Mucosa of stomach (tissue), 1 donor: ENCODE data around the gene CADM4.
"Not testable (repeated sequence)": the region's sequence is repeated elsewhere in the genome, so short reads cannot be mapped to it uniquely, and the experiment has no call there.

ENCODE experiments used
- H3K27me3 ChIP-seq: one replicate; pipeline ENCODE4 v1.7.0; 2013; ENCODE audit warnings: mild to moderate bottlenecking, low read length; ENCODE audit not compliant: control insufficient read depth, insufficient read depth
- H3K36me3 ChIP-seq: one replicate; pipeline ENCODE4 v1.7.0; 2013; ENCODE audit warnings: low read length; ENCODE audit not compliant: control insufficient read depth, insufficient read depth
- H3K4me1 ChIP-seq: one replicate; pipeline ENCODE4 v1.7.0; 2013; ENCODE audit warnings: mild to moderate bottlenecking, low read length; ENCODE audit not compliant: control insufficient read depth, insufficient read depth
- H3K4me3 ChIP-seq: one replicate; pipeline ENCODE4 v1.7.0; 2013; ENCODE audit warnings: low read length
- H3K9ac ChIP-seq: one replicate; pipeline ENCODE4 v1.7.0; 2013; ENCODE audit warnings: mild to moderate bottlenecking, low read length, moderate library complexity
- H3K9me3 ChIP-seq: one replicate; pipeline ENCODE4 v1.7.0; 2013; ENCODE audit warnings: mild to moderate bottlenecking, low read length, moderate library complexity; ENCODE audit not compliant: control insufficient read depth
- donor health status: Pancreatic carcinoma.

Gene CADM4, protein sequence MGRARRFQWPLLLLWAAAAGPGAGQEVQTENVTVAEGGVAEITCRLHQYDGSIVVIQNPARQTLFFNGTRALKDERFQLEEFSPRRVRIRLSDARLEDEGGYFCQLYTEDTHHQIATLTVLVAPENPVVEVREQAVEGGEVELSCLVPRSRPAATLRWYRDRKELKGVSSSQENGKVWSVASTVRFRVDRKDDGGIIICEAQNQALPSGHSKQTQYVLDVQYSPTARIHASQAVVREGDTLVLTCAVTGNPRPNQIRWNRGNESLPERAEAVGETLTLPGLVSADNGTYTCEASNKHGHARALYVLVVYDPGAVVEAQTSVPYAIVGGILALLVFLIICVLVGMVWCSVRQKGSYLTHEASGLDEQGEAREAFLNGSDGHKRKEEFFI

GRCh38 chr19:43639519-43640423, at the start of gene CADM4:
Gene CADM4 (minus strand): TSS chr19:43639850. CDS start chr19:43639790, 60 bp downstream.
- Histone ChIP-seq H3K4me1 (peaks cover 13% of the 10 kb centered on the region), H3K9me3 (peaks cover 5% of the 10 kb centered on the region), H3K27me3 (peaks cover 26% of the 10 kb centered on the region), H3K36me3 (no peaks in the 10 kb centered on the region), H3K9ac (peak within 1 kb of the TSS; percentile 28), H3K4me3 (peak within 1 kb of the TSS; percentile 25)

GRCh38 chr19:43688059-43688701, 48.5 kb upstream of the CADM4 start:
- no peaks in the 10 kb centered on the region for H3K27me3 ChIP-seq
- H3K9me3 ChIP-seq: no peaks in the 10 kb centered on the region
- H3K9ac ChIP-seq: no peak overlapping the region
- no peak overlapping the region for H3K4me3 ChIP-seq
- peaks cover 5% of the 10 kb centered on the region for H3K4me1 ChIP-seq
- no peaks in the 10 kb centered on the region for H3K36me3 ChIP-seq

GRCh38 chr19:43687660-43687997, 48.0 kb upstream of the CADM4 start:
- H3K9me3 ChIP-seq: no peaks in the 10 kb centered on the region
- no peaks in the 10 kb centered on the region for H3K27me3 ChIP-seq
- no peaks in the 10 kb centered on the region for H3K36me3 ChIP-seq

DNA sequence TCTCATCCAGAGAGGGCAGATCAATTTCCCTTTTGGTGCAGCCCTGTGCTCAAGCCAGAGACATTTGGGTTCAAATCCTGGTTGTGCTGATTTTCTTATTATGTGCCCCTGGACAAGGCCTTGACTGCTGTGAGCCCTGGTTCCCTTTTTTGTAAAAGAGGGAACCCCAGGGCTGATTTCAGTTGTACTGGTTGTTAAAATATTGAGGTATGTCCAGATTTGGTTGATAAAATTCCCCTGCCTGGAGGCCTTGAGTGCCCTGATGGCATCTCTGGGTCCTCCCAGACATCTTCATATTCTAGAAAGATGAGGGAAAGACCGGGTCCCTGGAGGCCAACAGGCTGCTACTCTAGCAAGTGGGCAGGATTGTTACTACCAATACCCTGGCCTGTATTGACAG, 44.7 kb upstream of the CADM4 start:
- no peak overlapping the region for H3K4me3 ChIP-seq
- no peaks in the 10 kb centered on the region for H3K9me3 ChIP-seq
- H3K36me3 ChIP-seq: no peaks in the 10 kb centered on the region
- no peaks in the 10 kb centered on the region for H3K27me3 ChIP-seq
- peaks cover 19% of the 10 kb centered on the region for H3K4me1 ChIP-seq
- H3K9ac ChIP-seq: no peak overlapping the region

More at GRCh38 chr19:43687660-43687997, 48.0 kb upstream of the CADM4 start:
- Histone ChIP-seq H3K4me1 (peaks cover 10% of the 10 kb centered on the region), H3K4me3 (no peak overlapping the region), H3K9ac (no peak overlapping the region)

GRCh38 chr19:43683905-43684304, 44.3 kb upstream of the CADM4 start:
- Histone ChIP-seq H3K9ac (no peak overlapping the region), H3K9me3 (no peaks in the 10 kb centered on the region), H3K4me1 (peaks cover 23% of the 10 kb centered on the region), H3K27me3 (no peaks in the 10 kb centered on the region), H3K36me3 (no peaks in the 10 kb centered on the region), H3K4me3 (no peak overlapping the region)

GRCh38 chr19:43682824-43683661, 43.4 kb upstream of the CADM4 start:
- Histone ChIP-seq H3K9me3 (no peaks in the 10 kb centered on the region), H3K9ac (no peak overlapping the region), H3K4me3 (no peak overlapping the region), H3K27me3 (no peaks in the 10 kb centered on the region), H3K36me3 (no peaks in the 10 kb centered on the region), H3K4me1 (peaks cover 27% of the 10 kb centered on the region)

- H3K4me1 ChIP-seq: peaks cover 27% of the 10 kb centered on the region
- not testable (repeated sequence) for H3K9ac ChIP-seq, H3K36me3 ChIP-seq, H3K4me3 ChIP-seq, H3K27me3 ChIP-seq, H3K9me3 ChIP-seq
Observed at GRCh38 chr19:43682269-43682668, 42.6 kb upstream of the CADM4 start.

- Histone ChIP-seq H3K9me3 (no peaks in the 10 kb centered on the region), H3K4me1 (peaks cover 27% of the 10 kb centered on the region), H3K9ac (no peak overlapping the region), H3K4me3 (no peak overlapping the region), H3K36me3 (no peaks in the 10 kb centered on the region), H3K27me3 (no peaks in the 10 kb centered on the region)
Observed at GRCh38 chr19:43681821-43682220, 42.2 kb upstream of the CADM4 start.

DNA sequence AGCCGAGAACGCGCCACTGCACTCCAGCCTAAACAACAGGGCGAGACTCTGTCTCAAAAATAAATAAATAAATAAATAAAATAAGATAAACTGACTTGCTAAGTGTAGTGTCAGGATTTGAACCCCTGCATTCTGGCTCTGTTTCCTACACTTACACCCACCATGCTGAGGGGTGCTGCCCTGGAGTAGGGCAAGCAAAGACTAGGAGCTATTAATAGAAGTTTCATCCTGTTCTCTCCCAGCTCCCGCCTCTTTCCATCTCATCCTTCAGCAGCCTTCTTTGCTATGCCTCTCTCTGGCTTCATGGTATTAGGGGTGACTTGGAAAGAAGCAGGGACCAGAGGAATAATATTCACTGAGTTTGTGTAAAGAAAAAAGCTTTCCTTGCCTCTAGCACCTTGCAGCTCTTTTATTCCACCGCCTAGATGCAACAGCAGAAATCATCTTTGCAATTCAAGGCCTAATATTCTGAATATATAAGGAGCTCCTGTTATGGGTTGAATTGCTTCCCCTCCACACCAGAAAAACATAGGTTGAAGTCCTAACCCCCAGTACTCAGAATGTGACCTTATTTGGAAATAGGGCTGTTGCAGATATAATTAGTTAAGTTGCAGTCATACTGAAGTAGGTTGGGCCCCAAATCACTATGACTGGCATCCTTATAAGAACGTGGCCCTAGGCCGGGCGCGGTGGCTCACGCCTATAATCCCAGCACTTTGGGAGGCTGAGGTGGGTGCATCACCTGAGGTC, 39.0 kb upstream of the CADM4 start:
- no peak overlapping the region for H3K9ac ChIP-seq
- H3K4me1 ChIP-seq: peaks cover 52% of the 10 kb centered on the region
- no peaks in the 10 kb centered on the region for H3K9me3 ChIP-seq
- no peaks in the 10 kb centered on the region for H3K27me3 ChIP-seq
- H3K4me3 ChIP-seq: no peak overlapping the region
- no peaks in the 10 kb centered on the region for H3K36me3 ChIP-seq

DNA sequence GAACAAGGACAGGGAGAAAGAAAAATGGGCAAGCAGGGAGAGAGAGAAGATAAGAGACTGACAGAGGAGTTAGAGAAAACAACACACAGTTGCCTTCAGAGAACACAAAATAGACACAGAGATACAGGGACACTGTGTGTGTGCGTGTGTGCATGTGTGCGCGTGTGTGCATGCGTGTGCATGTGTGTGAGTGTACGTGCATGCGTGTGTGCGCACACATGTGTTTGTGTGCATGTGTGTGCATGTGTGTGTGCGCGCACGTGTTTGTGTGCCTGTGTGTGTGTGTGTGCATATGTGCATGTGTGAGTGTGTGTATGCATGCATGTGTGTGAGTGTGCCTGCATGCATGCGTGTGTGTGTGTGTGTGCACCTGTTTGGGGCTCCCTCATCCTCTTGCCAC, 36.3 kb upstream of the CADM4 start:
- Histone ChIP-seq H3K27me3 (no peaks in the 10 kb centered on the region), H3K4me3 (no peak overlapping the region), H3K36me3 (no peaks in the 10 kb centered on the region), H3K9ac (peak overlapping the region; percentile 48), H3K9me3 (no peaks in the 10 kb centered on the region), H3K4me1 (peaks cover 58% of the 10 kb centered on the region)
